Ascending aorta (tissue), 2 donors: ENCODE data around the gene RAPGEF4. TPM values are rescaled to one million over a fixed set of nuclear protein-coding genes. Genes with fewer than 3 reads are reported as not detected.

Source experiments
- DNase-seq, 2 donors: peaks; one replicate each; pipeline ENCODE4 v3.0.0-alpha.2; 2019; ENCODE audit warnings: low spot score in 2 of 2
- H3K27ac ChIP-seq, 2 donors: fragments of 200-600 bp; sonication (generic); one replicate each; pipeline ENCODE4 v1.5.1; 2016 to 2017; ENCODE audit warnings: mild to moderate bottlenecking in 1 of 2
- H3K27me3 ChIP-seq: fragments of 200-600 bp; sonication (generic); one replicate; pipeline ENCODE4 v1.5.1; 2017
- H3K36me3 ChIP-seq, 2 donors: fragments of 200-600 bp; sonication (generic); one replicate each; pipeline ENCODE4 v1.5.1; 2016
- H3K4me1 ChIP-seq, 2 donors: fragments of 200-600 bp; sonication (generic); one replicate each; pipeline ENCODE4 v1.5.1; 2016 to 2017; ENCODE audit warnings: mild to moderate bottlenecking in 1 of 2
- H3K4me3 ChIP-seq, 2 donors: fragments of 200-600 bp; sonication (generic); one replicate each; pipeline ENCODE4 v1.5.1; 2016 to 2017; ENCODE audit warnings: mild to moderate bottlenecking in 1 of 2
- H3K9me3 ChIP-seq, 2 donors: fragments of 200-600 bp; sonication (generic); one replicate each; pipeline ENCODE4 v1.5.1; 2016
- CTCF ChIP-seq, 3 experiments: fragments of 200-600 bp in 2 of 3; fragments of 450-650 bp in 1 of 3; sonication (generic) in 2 of 3; IDR thresholded peaks; one replicate each; pipeline ENCODE4 v1.5.1; 2016 to 2019; ENCODE audit warnings: antibody characterized with exemption in 3 of 3, mild to moderate bottlenecking in 1 of 3, moderate library complexity in 1 of 3
- intact Hi-C: fragments of 100-400 bp; cut with DNase I; formaldehyde crosslinking; loops from one replicate; pipeline ENCODE4 v1.15.1; 2023
- total RNA-seq: library from RNA; depleted of rRNA; stranded (reverse); fragments of >200 nt; gene quantifications from one replicate; pipeline ENCODE4 v1.1.0, GENCODE V29; 2016

Gene RAPGEF4
- total RNA-seq, 1 donor from 2014 or later, result 79.9 TPM

- Histone ChIP-seq H3K4me3 (no peak overlapping the region), H3K27ac (no peak overlapping the region), H3K4me1 (no peaks in the 10 kb centered on the region), H3K27me3 (no peaks in the 10 kb centered on the region), H3K36me3 (no peaks in the 10 kb centered on the region), H3K9me3 (no peaks in the 10 kb centered on the region)
- intact Hi-C loops, result no loop called here
- TF ChIP-seq CTCF (IDR thresholded peaks at IDR 0.05), result no peak
- DNase-seq, result no peak
Measured at GRCh38 chr2:172878260-172878659, 142.6 kb downstream of the RAPGEF4 start.

- Histone ChIP-seq H3K36me3 (no peaks in the 10 kb centered on the region), H3K9me3 (no peaks in the 10 kb centered on the region), H3K4me3 (no peak overlapping the region), H3K4me1 (no peaks in the 10 kb centered on the region), H3K27me3 (no peaks in the 10 kb centered on the region), H3K27ac (no peak overlapping the region)
- no peak for TF ChIP-seq CTCF (IDR thresholded peaks at IDR 0.05)
- DNase-seq, result no peak
- intact Hi-C loops, result no loop called here
Measured at GRCh38 chr2:172884336-172884735, 148.7 kb downstream of the RAPGEF4 start.

- Histone ChIP-seq H3K9me3 (no peaks in the 10 kb centered on the region), H3K4me1 (no peaks in the 10 kb centered on the region), H3K27me3 (no peaks in the 10 kb centered on the region), H3K27ac (no peak overlapping the region), H3K4me3 (no peak overlapping the region), H3K36me3 (no peaks in the 10 kb centered on the region)
- intact Hi-C loops, result no loop called here
- no peak for TF ChIP-seq CTCF (IDR thresholded peaks at IDR 0.05)
- no peak for DNase-seq
Measured at GRCh38 chr2:172885996-172886395, 150.4 kb downstream of the RAPGEF4 start.

- no peaks in the 10 kb centered on the region for H3K27me3 ChIP-seq
- no peak overlapping the region for H3K27ac ChIP-seq
- intact Hi-C loops, result no loop called here
- DNase-seq, result no peak
- TF ChIP-seq CTCF (IDR thresholded peaks at IDR 0.05), result no peak
- H3K4me3 ChIP-seq, result no peak overlapping the region
- H3K4me1 ChIP-seq, result no peaks in the 10 kb centered on the region
- no peaks in the 10 kb centered on the region for H3K36me3 ChIP-seq
- no peaks in the 10 kb centered on the region for H3K9me3 ChIP-seq
Measured at GRCh38 chr2:172887280-172887679, 151.6 kb downstream of the RAPGEF4 start.

GRCh38 chr2:172888714-172889669 is 153.3 kb downstream of the RAPGEF4 start:
- Histone ChIP-seq H3K4me3 (no peak overlapping the region), H3K9me3 (no peaks in the 10 kb centered on the region), H3K36me3 (no peaks in the 10 kb centered on the region), H3K27ac (no peak overlapping the region), H3K4me1 (no peaks in the 10 kb centered on the region), H3K27me3 (no peaks in the 10 kb centered on the region)
- DNase-seq, result no peak
- TF ChIP-seq CTCF (IDR thresholded peaks at IDR 0.05), result no peak
- intact Hi-C loops, result no loop called here
